Measurements from ENCODE around the gene ANKUB1. TPM values are rescaled to one million over a fixed set of nuclear protein-coding genes. Genes with fewer than 3 reads are reported as not detected.

ANKUB1 gene
- total RNA-seq, 5 donors from 2014 or later (not counting 1 experiment from before 2014, with no cell fraction given), result not detected

- no peaks in the 10 kb centered on the region for H3K9me3 ChIP-seq
- no peak for ATAC-seq (replicated peaks in 1 of 4)
- H3K27ac ChIP-seq (ENCODE audit: low read length), result peak overlapping the region; percentile 79
- WGBS (ENCODE audit: insufficient coverage), result 58% methylated on average over 2 of the region's 4 CpGs
- Mint-ChIP-seq H3K4me1 (peaks cover 37 to 50% (median 41%) of the 10 kb centered on the region in 3 donors), H3K4me3 (peak overlapping the region; percentile 94 to 98 (median 96)), H3K27ac (peak overlapping the region; percentile 94 to 97), H3K27me3 (no peaks in the 10 kb centered on the region), H3K36me3 (peaks cover 29% of the 10 kb centered on the region), H3K9me3 (no peaks in the 10 kb centered on the region)
- ChIA-PET CTCF (interaction anchor here (1.0 to 3.1 kb wide), 9 partner anchors 10 to 622 kb away, joined by 4 to 23 read pairs (median 6); partner anchors contain the start of gene HPS3 (in 1 of the 2)), POLR2A (interaction anchor here (0.6 to 0.7 kb wide), 2 partner anchors 93 to 203 kb away, joined by 5 read pairs; no protein-coding TSS in a partner anchor)
- peaks cover 0 to 17% of the 10 kb centered on the region in 2 donors for H3K36me3 ChIP-seq (ENCODE audit: control insufficient read depth in 2 of 2, extremely low read depth in 1 of 2, insufficient read depth in 1 of 2, low read length in 1 of 2)
- DNase-seq, result peak in 1 of 35 experiments; percentile 20
- peaks cover 9% of the 10 kb centered on the region in 2 experiments for H3K4me1 ChIP-seq (ENCODE audit: control insufficient read depth in 1 of 2, extremely low read depth in 1 of 2, insufficient read depth in 2 of 2, low read length in 2 of 2)
- H3K27me3 ChIP-seq (replicated peaks in 1 of 2; ENCODE audit: control insufficient read depth in 2 of 2, extremely low read depth in 1 of 2, insufficient read depth in 2 of 2, low read length in 1 of 2), result no peaks in the 10 kb centered on the region
- H3K4me3 ChIP-seq (ENCODE audit: control insufficient read depth in 1 of 2, extremely low read depth in 1 of 2, low read length in 1 of 2), result peak overlapping the region; percentile 85 to 95
Observed at GRCh38 chr3:149751551-149751950, 40.8 kb downstream of the ANKUB1 start.

- no peak for DNase-seq
- no peaks in the 10 kb centered on the region for H3K9me3 ChIP-seq
- H3K9me3 Mint-ChIP-seq, result no peaks in the 10 kb centered on the region
- H3K27ac ChIP-seq (ENCODE audit: low read length), result no peak overlapping the region
- peaks cover 0 to 43% of the 10 kb centered on the region in 2 donors for H3K36me3 ChIP-seq (ENCODE audit: control insufficient read depth in 2 of 2, extremely low read depth in 1 of 2, insufficient read depth in 1 of 2, low read length in 1 of 2)
- WGBS (ENCODE audit: insufficient coverage), result 80% methylated on average over 1 of the region's 3 CpGs
- no peaks in the 10 kb centered on the region for H3K4me1 ChIP-seq (ENCODE audit: control insufficient read depth in 1 of 2, extremely low read depth in 1 of 2, insufficient read depth in 2 of 2, low read length in 2 of 2)
- H3K36me3 Mint-ChIP-seq, result peaks cover 66% of the 10 kb centered on the region
- CTCF ChIA-PET, result no interaction called here
- H3K27me3 Mint-ChIP-seq, result no peaks in the 10 kb centered on the region
- H3K4me3 ChIP-seq (ENCODE audit: control insufficient read depth in 1 of 2, extremely low read depth in 1 of 2, low read length in 1 of 2), result no peak overlapping the region
- no peaks in the 10 kb centered on the region for H3K27me3 ChIP-seq (replicated peaks in 1 of 2; ENCODE audit: control insufficient read depth in 2 of 2, extremely low read depth in 1 of 2, insufficient read depth in 2 of 2, low read length in 1 of 2)
- H3K4me3 Mint-ChIP-seq, result no peak overlapping the region
- no peak for ATAC-seq (replicated peaks in 1 of 4)
- POLR2A ChIA-PET, result no interaction called here
- H3K4me1 Mint-ChIP-seq, result peaks cover 11 to 30% (median 22%) of the 10 kb centered on the region in 3 donors
- H3K27ac Mint-ChIP-seq, result no peak overlapping the region
Observed at GRCh38 chr3:149744606-149745005, 47.7 kb downstream of the ANKUB1 start.

- no peaks in the 10 kb centered on the region for H3K4me1 ChIP-seq (ENCODE audit: control insufficient read depth in 1 of 2, extremely low read depth in 1 of 2, insufficient read depth in 2 of 2, low read length in 2 of 2)
- no peaks in the 10 kb centered on the region for H3K9me3 ChIP-seq
- Mint-ChIP-seq H3K4me3 (no peak overlapping the region), H3K9me3 (no peaks in the 10 kb centered on the region), H3K36me3 (peaks cover 66% of the 10 kb centered on the region), H3K27me3 (no peaks in the 10 kb centered on the region), H3K27ac (no peak overlapping the region), H3K4me1 (peaks cover 9 to 27% (median 20%) of the 10 kb centered on the region in 3 donors)
- no peak overlapping the region for H3K4me3 ChIP-seq (ENCODE audit: control insufficient read depth in 1 of 2, extremely low read depth in 1 of 2, low read length in 1 of 2)
- DNase-seq (no peak), ATAC-seq (replicated peaks in 1 of 4) (no peak)
- H3K27me3 ChIP-seq (replicated peaks in 1 of 2; ENCODE audit: control insufficient read depth in 2 of 2, extremely low read depth in 1 of 2, insufficient read depth in 2 of 2, low read length in 1 of 2), result no peaks in the 10 kb centered on the region
- no peak overlapping the region for H3K27ac ChIP-seq (ENCODE audit: low read length)
- POLR2A ChIA-PET, result no interaction called here
- CTCF ChIA-PET, result no interaction called here
- H3K36me3 ChIP-seq (ENCODE audit: control insufficient read depth in 2 of 2, extremely low read depth in 1 of 2, insufficient read depth in 1 of 2, low read length in 1 of 2), result peaks cover 0 to 44% of the 10 kb centered on the region in 2 donors
Observed at GRCh38 chr3:149744151-149744550, 48.2 kb downstream of the ANKUB1 start.

GRCh38 chr3:149739396-149739795 is 53.0 kb downstream of the ANKUB1 start:
- Histone ChIP-seq H3K27me3 (replicated peaks in 1 of 2; ENCODE audit: control insufficient read depth in 2 of 2, extremely low read depth in 1 of 2, insufficient read depth in 2 of 2, low read length in 1 of 2) (no peaks in the 10 kb centered on the region), H3K4me3 (ENCODE audit: control insufficient read depth in 1 of 2, extremely low read depth in 1 of 2, low read length in 1 of 2) (no peak overlapping the region), H3K4me1 (ENCODE audit: control insufficient read depth in 1 of 2, extremely low read depth in 1 of 2, insufficient read depth in 2 of 2, low read length in 2 of 2) (no peaks in the 10 kb centered on the region), H3K9me3 (no peaks in the 10 kb centered on the region), H3K36me3 (ENCODE audit: control insufficient read depth in 2 of 2, extremely low read depth in 1 of 2, insufficient read depth in 1 of 2, low read length in 1 of 2) (peaks cover 0 to 22% of the 10 kb centered on the region in 2 donors), H3K27ac (ENCODE audit: low read length) (no peak overlapping the region)
- Mint-ChIP-seq H3K4me1 (peaks cover 0 to 3% (median 1%) of the 10 kb centered on the region in 3 donors), H3K27me3 (no peaks in the 10 kb centered on the region), H3K9me3 (no peaks in the 10 kb centered on the region), H3K4me3 (no peak overlapping the region), H3K27ac (no peak overlapping the region), H3K36me3 (peaks cover 30% of the 10 kb centered on the region)
- ChIA-PET POLR2A (interaction anchor here in 1 of 2 donors (0.6 kb wide), 2 partner anchors 29 to 1014 kb away, joined by 3 read pairs; no protein-coding TSS in a partner anchor), CTCF (no interaction called here)
- no CpG with 5 or more reads among the region's 2 CpGs for WGBS (ENCODE audit: insufficient coverage)
- no peak for ATAC-seq (replicated peaks in 1 of 4)
- no peak for DNase-seq

- Histone ChIP-seq H3K36me3 (ENCODE audit: control insufficient read depth in 2 of 2, extremely low read depth in 1 of 2, insufficient read depth in 1 of 2, low read length in 1 of 2) (peaks cover 0 to 22% of the 10 kb centered on the region in 2 donors), H3K27ac (ENCODE audit: low read length) (no peak overlapping the region), H3K4me3 (ENCODE audit: control insufficient read depth in 1 of 2, extremely low read depth in 1 of 2, low read length in 1 of 2) (no peak overlapping the region), H3K27me3 (replicated peaks in 1 of 2; ENCODE audit: control insufficient read depth in 2 of 2, extremely low read depth in 1 of 2, insufficient read depth in 2 of 2, low read length in 1 of 2) (no peaks in the 10 kb centered on the region), H3K4me1 (ENCODE audit: control insufficient read depth in 1 of 2, extremely low read depth in 1 of 2, insufficient read depth in 2 of 2, low read length in 2 of 2) (no peaks in the 10 kb centered on the region), H3K9me3 (no peaks in the 10 kb centered on the region)
- H3K4me1 Mint-ChIP-seq, result no peaks in the 10 kb centered on the region
- H3K27me3 Mint-ChIP-seq, result no peaks in the 10 kb centered on the region
- ChIA-PET CTCF (no interaction called here), POLR2A (interaction anchor here in 1 of 2 donors (0.6 kb wide), 2 partner anchors 29 to 1014 kb away, joined by 3 read pairs; no protein-coding TSS in a partner anchor)
- no peak overlapping the region for H3K27ac Mint-ChIP-seq
- peaks cover 26% of the 10 kb centered on the region for H3K36me3 Mint-ChIP-seq
- H3K9me3 Mint-ChIP-seq, result no peaks in the 10 kb centered on the region
- ATAC-seq (replicated peaks in 1 of 4) (no peak), DNase-seq (no peak)
- no CpG with 5 or more reads among the region's 2 CpGs for WGBS (ENCODE audit: insufficient coverage)
- H3K4me3 Mint-ChIP-seq, result no peak overlapping the region
Observed at GRCh38 chr3:149738876-149739275, 53.5 kb downstream of the ANKUB1 start.

GRCh38 chr3:149736953-149737205 is 55.5 kb downstream of the ANKUB1 start:
- POLR2A ChIA-PET, result no interaction called here
- H3K4me1 ChIP-seq (ENCODE audit: control insufficient read depth in 1 of 2, extremely low read depth in 1 of 2, insufficient read depth in 2 of 2, low read length in 2 of 2), result no peaks in the 10 kb centered on the region
- Mint-ChIP-seq H3K27ac (no peak overlapping the region), H3K4me1 (no peaks in the 10 kb centered on the region), H3K36me3 (peaks cover 19% of the 10 kb centered on the region), H3K9me3 (no peaks in the 10 kb centered on the region), H3K27me3 (no peaks in the 10 kb centered on the region), H3K4me3 (no peak overlapping the region)
- H3K27ac ChIP-seq (ENCODE audit: low read length), result no peak overlapping the region
- H3K4me3 ChIP-seq (ENCODE audit: control insufficient read depth in 1 of 2, extremely low read depth in 1 of 2, low read length in 1 of 2), result no peak overlapping the region
- H3K36me3 ChIP-seq (ENCODE audit: control insufficient read depth in 2 of 2, extremely low read depth in 1 of 2, insufficient read depth in 1 of 2, low read length in 1 of 2), result peaks cover 0 to 20% of the 10 kb centered on the region in 2 donors
- DNase-seq (no peak), ATAC-seq (replicated peaks in 1 of 4) (no peak)
- CTCF ChIA-PET, result no interaction called here
- H3K27me3 ChIP-seq (replicated peaks in 1 of 2; ENCODE audit: control insufficient read depth in 2 of 2, extremely low read depth in 1 of 2, insufficient read depth in 2 of 2, low read length in 1 of 2), result no peaks in the 10 kb centered on the region
- H3K9me3 ChIP-seq, result no peaks in the 10 kb centered on the region

All from T-cell (primary cell).